C4-2B (cell line): ENCODE results near the gene B4GAT1.

Experiments
- CTCF ChIP-seq: fragments of 450-650 bp; conservative IDR thresholded peaks from 2 replicates; pipeline ENCODE4 v1.5.1; 2017; ENCODE audit warnings: mild to moderate bottlenecking
- ZFX ChIP-seq: fragments of 450-650 bp; IDR thresholded peaks from 2 replicates; pipeline ENCODE4 v1.6.1; 2017

- TF ChIP-seq CTCF (no peak), ZFX (no peak)
Observed at GRCh38 chr11:66317723-66318599, 29.5 kb downstream of the B4GAT1 start.
